KOPT-K1 (cell line): ENCODE results near the gene PEX10.

Experiments used
- H3K27ac ChIP-seq: fragments of 200-600 bp; sonication (generic); 2 replicates; pipeline ENCODE4 v1.5.1; 2016; ENCODE audit warnings: antibody characterized with exemption, mild to moderate bottlenecking, low read depth, low read length; ENCODE audit not compliant: poor library complexity, severe bottlenecking
- H3K36me3 ChIP-seq: fragments of 200-600 bp; sonication (generic); 2 replicates; pipeline ENCODE4 v1.5.1; 2017; ENCODE audit warnings: antibody characterized with exemption, mild to moderate bottlenecking, low read length, moderate library complexity; ENCODE audit not compliant: insufficient read depth
- H3K9me3 ChIP-seq: fragments of 200-600 bp; sonication (generic); 2 replicates; pipeline ENCODE4 v1.5.1; 2017; ENCODE audit warnings: antibody characterized with exemption, low read length, mild to moderate bottlenecking; ENCODE audit not compliant: insufficient read depth, poor library complexity, severe bottlenecking

PEX10 gene

GRCh38 chr1:2435746-2436355, 23.5 kb upstream of the PEX10 start:
- H3K36me3 ChIP-seq: no peaks in the 10 kb centered on the region
- H3K9me3 ChIP-seq: no peaks in the 10 kb centered on the region
- H3K27ac ChIP-seq: no peak overlapping the region

GRCh38 chr1:2435091-2435490, 22.7 kb upstream of the PEX10 start:
- no peaks in the 10 kb centered on the region for H3K36me3 ChIP-seq
- H3K27ac ChIP-seq: no peak overlapping the region
- H3K9me3 ChIP-seq: peaks cover 2% of the 10 kb centered on the region

GRCh38 chr1:2433936-2434655, 21.7 kb upstream of the PEX10 start:
- no peaks in the 10 kb centered on the region for H3K36me3 ChIP-seq
- H3K27ac ChIP-seq: no peak overlapping the region
- H3K9me3 ChIP-seq: peaks cover 11% of the 10 kb centered on the region

GRCh38 chr1:2433196-2433595, 20.8 kb upstream of the PEX10 start:
- peaks cover 11% of the 10 kb centered on the region for H3K9me3 ChIP-seq
- no peak overlapping the region for H3K27ac ChIP-seq
- H3K36me3 ChIP-seq: no peaks in the 10 kb centered on the region

- Histone ChIP-seq H3K9me3 (peaks cover 11% of the 10 kb centered on the region), H3K36me3 (no peaks in the 10 kb centered on the region), H3K27ac (no peak overlapping the region)
Observed at GRCh38 chr1:2432441-2432844, 20.1 kb upstream of the PEX10 start.

- Histone ChIP-seq H3K36me3 (no peaks in the 10 kb centered on the region), H3K9me3 (peaks cover 11% of the 10 kb centered on the region), H3K27ac (no peak overlapping the region)
Observed at GRCh38 chr1:2431518-2431917, 19.2 kb upstream of the PEX10 start.

- no peak overlapping the region for H3K27ac ChIP-seq
- H3K9me3 ChIP-seq: peaks cover 11% of the 10 kb centered on the region
- H3K36me3 ChIP-seq: no peaks in the 10 kb centered on the region
Observed at GRCh38 chr1:2431103-2431502, 18.7 kb upstream of the PEX10 start.

- no peak overlapping the region for H3K27ac ChIP-seq
- H3K36me3 ChIP-seq: no peaks in the 10 kb centered on the region
Observed at GRCh38 chr1:2430592-2430973, 18.2 kb upstream of the PEX10 start.

GRCh38 chr1:2429780-2430591, 17.6 kb upstream of the PEX10 start:
- Histone ChIP-seq H3K27ac (no peak overlapping the region), H3K9me3 (peaks cover 11% of the 10 kb centered on the region)

More at GRCh38 chr1:2430592-2430973, 18.2 kb upstream of the PEX10 start:
- peaks cover 11% of the 10 kb centered on the region for H3K9me3 ChIP-seq

GRCh38 chr1:2428490-2428889, 16.1 kb upstream of the PEX10 start:
- Histone ChIP-seq H3K9me3 (peaks cover 14% of the 10 kb centered on the region), H3K36me3 (no peaks in the 10 kb centered on the region), H3K27ac (no peak overlapping the region)

More at GRCh38 chr1:2429780-2430591, 17.6 kb upstream of the PEX10 start:
- no peaks in the 10 kb centered on the region for H3K36me3 ChIP-seq

GRCh38 chr1:2427976-2428375, 15.6 kb upstream of the PEX10 start:
- H3K9me3 ChIP-seq: peaks cover 19% of the 10 kb centered on the region
- no peaks in the 10 kb centered on the region for H3K36me3 ChIP-seq
- no peak overlapping the region for H3K27ac ChIP-seq

- Histone ChIP-seq H3K36me3 (no peaks in the 10 kb centered on the region), H3K9me3 (peaks cover 27% of the 10 kb centered on the region), H3K27ac (no peak overlapping the region)
Observed at GRCh38 chr1:2427051-2427450, 14.7 kb upstream of the PEX10 start.

- H3K27ac ChIP-seq: no peak overlapping the region
- H3K36me3 ChIP-seq: no peaks in the 10 kb centered on the region
- H3K9me3 ChIP-seq: peaks cover 27% of the 10 kb centered on the region
Observed at GRCh38 chr1:2426540-2426939, 14.2 kb upstream of the PEX10 start.

GRCh38 chr1:2425892-2426291, 13.5 kb upstream of the PEX10 start:
- Histone ChIP-seq H3K9me3 (peaks cover 27% of the 10 kb centered on the region), H3K36me3 (no peaks in the 10 kb centered on the region), H3K27ac (no peak overlapping the region)

GRCh38 chr1:2422523-2422922, 10.2 kb upstream of the PEX10 start:
- H3K9me3 ChIP-seq: peaks cover 16% of the 10 kb centered on the region
- no peaks in the 10 kb centered on the region for H3K36me3 ChIP-seq
- H3K27ac ChIP-seq: no peak overlapping the region
